NOMO-1 treated with DMSO at 0.1 percent for 48 hours (cell line): ENCODE data around the gene KDR.

Experiments
- DNase-seq: peaks from one replicate; lab custom pipeline; 2025; ENCODE audit not compliant: unreplicated experiment; lab: John Stamatoyannopoulos, UW

Gene KDR

GRCh38 chr4:55031158-55031557 lies 94.2 kb downstream of the KDR start:
- no peak for DNase-seq

DNA sequence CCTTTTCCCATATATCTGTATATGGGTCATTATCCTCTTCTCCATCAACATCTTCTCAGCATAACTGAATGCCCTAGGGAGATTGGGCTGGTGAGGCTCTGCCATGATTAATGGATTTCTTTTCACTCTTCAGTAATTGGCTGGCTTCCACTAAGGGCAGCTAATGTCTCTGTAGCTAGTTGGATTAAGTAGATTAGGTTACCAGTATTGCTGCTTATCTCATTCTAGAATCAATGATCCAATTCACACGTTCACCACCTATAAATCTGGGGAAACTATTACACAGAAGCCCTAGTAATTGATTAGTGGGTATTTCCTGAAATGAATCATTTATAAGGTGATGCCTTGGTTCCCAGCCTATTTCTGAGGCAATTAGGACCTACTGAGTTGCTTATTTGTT lies 94.8 kb downstream of the KDR start:
- no peak for DNase-seq

DNA sequence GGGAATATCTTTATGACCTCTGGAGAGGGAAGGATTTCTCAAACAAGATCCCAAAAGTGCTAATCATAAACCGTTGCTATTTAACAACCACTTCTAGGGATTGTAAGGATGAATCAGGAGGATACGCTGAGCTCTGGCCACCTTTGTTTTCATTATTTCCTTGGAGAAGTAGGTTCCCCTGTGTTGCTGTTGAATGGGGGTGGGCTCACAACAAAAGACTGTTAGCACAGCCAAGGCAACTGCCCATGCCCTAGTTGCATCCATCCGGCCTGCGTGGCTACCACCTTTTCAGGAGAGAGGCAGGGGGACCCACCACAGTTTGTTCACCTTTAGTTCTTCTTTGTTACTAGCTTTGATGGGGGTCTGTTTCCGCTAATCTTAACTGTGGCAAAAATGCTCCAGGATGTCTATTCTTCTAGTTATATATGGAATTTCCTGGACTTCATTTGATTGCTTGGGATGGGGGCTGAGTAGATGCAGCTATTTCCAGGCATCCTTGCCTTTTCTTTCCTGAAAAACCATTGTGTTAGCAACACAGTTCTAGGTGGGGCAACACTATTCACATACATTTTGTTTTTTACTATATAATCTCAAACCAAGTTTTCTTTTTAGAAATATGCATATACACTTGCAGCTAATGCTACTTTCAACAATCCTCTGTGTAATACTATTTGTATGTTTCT lies 95.4 kb downstream of the KDR start:
- DNase-seq, result no peak

DNA sequence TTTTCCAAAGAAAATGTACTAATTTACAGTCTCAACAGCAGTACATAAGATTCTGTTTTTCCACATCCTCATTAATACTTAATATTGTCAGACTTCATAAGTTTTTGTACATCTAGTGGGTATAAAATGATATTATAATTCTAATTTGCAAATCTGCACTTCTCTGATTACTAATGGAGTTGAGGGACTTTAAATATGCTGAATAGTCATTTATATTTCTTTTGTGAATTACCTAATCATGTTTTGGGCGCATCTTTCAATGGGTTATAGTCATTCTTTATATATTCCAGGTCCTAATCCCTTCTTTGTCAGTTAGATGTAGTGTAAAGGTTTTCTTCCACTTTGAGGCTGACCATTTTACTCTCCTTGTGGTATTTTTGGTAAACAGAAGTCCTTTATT lies 96.1 kb downstream of the KDR start:
- DNase-seq, result no peak
